SK-N-MC (cell line): ENCODE measurements around the gene SEC24D.

Experiments
- DNase-seq: peaks from one replicate; pipeline ENCODE4 v3.0.0-alpha.2; 2011; ENCODE audit warnings: low read depth, low spot score
- H3K27ac ChIP-seq: fragments of 200-600 bp; sonication (generic); 2 replicates; pipeline ENCODE4 v1.5.1; 2016; ENCODE audit warnings: mixed run types
- H3K36me3 ChIP-seq: fragments of 200-600 bp; sonication (generic); 2 replicates; pipeline ENCODE4 v1.6.1; 2017; ENCODE audit warnings: antibody characterized with exemption, low read length, mixed read lengths; ENCODE audit not compliant: insufficient read depth
- H3K4me3 ChIP-seq: fragments of 200-600 bp; sonication (generic); 2 replicates; pipeline ENCODE4 v1.5.1; 2016
- H3K9ac ChIP-seq: fragments of 200-600 bp; sonication (generic); 2 replicates; pipeline ENCODE4 v1.8.0; 2017; ENCODE audit warnings: mixed run types, mixed read lengths; ENCODE audit not compliant: insufficient read length
- H3K9me3 ChIP-seq: fragments of 200-600 bp; sonication (generic); 2 replicates; pipeline ENCODE4 v1.6.1; 2017; ENCODE audit warnings: low read depth, mild to moderate bottlenecking, antibody characterized with exemption, low read length, moderate library complexity, mixed read lengths
- EZH2 ChIP-seq: fragments of 200-600 bp; sonication (generic); IDR thresholded peaks from one replicate; pipeline ENCODE4 v1.6.1; 2017; ENCODE audit warnings: antibody characterized with exemption
- FOXP2 ChIP-seq: optimal IDR thresholded peaks from 2 replicates; pipeline ENCODE3; 2011; ENCODE audit warnings: mild to moderate bottlenecking, moderate library complexity; ENCODE audit not compliant: insufficient read depth; ENCODE audit errors: extremely low read length, control extremely low read depth
- POLR2AphosphoS5 ChIP-seq: IDR thresholded peaks from 2 replicates; pipeline ENCODE4 v1.6.1; 2012; ENCODE audit warnings: mild to moderate bottlenecking, low read depth, low read length, borderline replicate concordance

Gene SEC24D

DNA sequence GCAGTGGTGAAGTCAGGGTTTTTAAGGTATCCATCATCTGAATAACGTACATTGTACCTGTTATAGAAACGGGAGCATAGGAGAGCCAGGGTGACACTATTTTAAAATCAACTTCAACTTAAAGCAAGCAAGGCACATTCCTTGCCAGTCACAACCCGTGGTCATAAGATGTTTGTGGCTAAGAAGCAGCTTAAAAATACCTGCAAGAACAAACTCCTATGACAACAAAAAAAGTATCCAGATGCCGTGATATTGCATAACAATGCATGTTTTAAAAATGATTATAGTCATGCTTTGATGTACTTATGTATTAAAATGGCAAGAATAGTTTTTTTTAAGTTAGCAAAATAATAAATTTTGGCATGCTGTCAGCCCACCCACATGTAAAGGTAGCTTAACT is 36.3 kb upstream of the SEC24D start:
- Histone ChIP-seq H3K27ac (no peak overlapping the region), H3K9me3 (no peaks in the 10 kb centered on the region), H3K4me3 (no peak overlapping the region), H3K36me3 (no peaks in the 10 kb centered on the region), H3K9ac (no peak overlapping the region)
- TF ChIP-seq POLR2AphosphoS5 (no peak), EZH2 (no peak), FOXP2 (no peak)
- DNase-seq = no peak

DNA sequence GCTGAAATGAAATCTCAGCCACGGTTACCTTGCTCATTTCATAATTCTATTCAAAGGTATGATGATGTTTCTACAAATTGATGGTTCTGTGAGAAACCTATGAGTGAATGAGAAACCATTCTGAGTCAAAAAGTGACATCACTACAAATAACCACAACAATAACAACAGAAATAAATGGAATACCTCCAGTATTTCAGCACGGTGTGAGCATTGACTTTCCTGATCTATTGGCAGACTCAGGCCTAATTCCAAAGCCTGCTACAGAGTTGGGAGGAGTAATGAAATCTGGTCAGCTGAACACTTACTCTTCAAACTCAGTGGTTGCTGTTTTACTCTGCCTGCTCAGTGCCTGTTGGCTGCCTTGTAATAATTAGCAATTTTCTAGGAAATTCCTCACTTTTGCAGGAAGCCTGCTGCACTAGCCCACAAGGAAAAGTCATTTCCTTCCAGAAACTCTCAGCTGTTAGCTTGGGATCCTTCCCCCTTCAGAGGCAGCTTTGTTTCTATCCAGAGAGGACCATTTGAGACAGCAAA is 33.9 kb upstream of the SEC24D start:
- DNase-seq = no peak
- Histone ChIP-seq H3K9ac (no peak overlapping the region), H3K4me3 (no peak overlapping the region), H3K9me3 (no peaks in the 10 kb centered on the region), H3K36me3 (no peaks in the 10 kb centered on the region), H3K27ac (peak overlapping the region; percentile 89)
- no peak for TF ChIP-seq EZH2
- TF ChIP-seq FOXP2 = no peak
- TF ChIP-seq POLR2AphosphoS5 = no peak

- Histone ChIP-seq H3K4me3 (peak overlapping the region; percentile 47), H3K27ac (peak overlapping the region; percentile 93), H3K9me3 (no peaks in the 10 kb centered on the region), H3K36me3 (no peaks in the 10 kb centered on the region), H3K9ac (peak overlapping the region; percentile 49)
- peak; percentile 59 for DNase-seq
- TF ChIP-seq POLR2AphosphoS5 (peak; percentile 15; the same call in 1 of the 2 replicates), FOXP2 (no peak)
Observed at GRCh38 chr4:118867311-118868067, 31.6 kb upstream of the SEC24D start.

GRCh38 chr4:118866442-118866841 is 30.5 kb upstream of the SEC24D start:
- no peaks in the 10 kb centered on the region for H3K9me3 ChIP-seq
- H3K9ac ChIP-seq = no peak overlapping the region

GRCh38 chr4:118865091-118865708 is 29.3 kb upstream of the SEC24D start:
- TF ChIP-seq POLR2AphosphoS5 (no peak), EZH2 (no peak), FOXP2 (no peak)
- no peak for DNase-seq
- Histone ChIP-seq H3K4me3 (peak overlapping the region; percentile 30; the same call in 1 of the 2 replicates), H3K9me3 (no peaks in the 10 kb centered on the region), H3K27ac (peak overlapping the region; percentile 52), H3K9ac (peak overlapping the region; percentile 30), H3K36me3 (no peaks in the 10 kb centered on the region)

More at GRCh38 chr4:118866442-118866841, 30.5 kb upstream of the SEC24D start:
- no peak for DNase-seq
- TF ChIP-seq FOXP2 = no peak
- no peak for TF ChIP-seq EZH2
- no peak for TF ChIP-seq POLR2AphosphoS5
- no peak overlapping the region for H3K27ac ChIP-seq
- no peak overlapping the region for H3K4me3 ChIP-seq
- H3K36me3 ChIP-seq = no peaks in the 10 kb centered on the region

DNA sequence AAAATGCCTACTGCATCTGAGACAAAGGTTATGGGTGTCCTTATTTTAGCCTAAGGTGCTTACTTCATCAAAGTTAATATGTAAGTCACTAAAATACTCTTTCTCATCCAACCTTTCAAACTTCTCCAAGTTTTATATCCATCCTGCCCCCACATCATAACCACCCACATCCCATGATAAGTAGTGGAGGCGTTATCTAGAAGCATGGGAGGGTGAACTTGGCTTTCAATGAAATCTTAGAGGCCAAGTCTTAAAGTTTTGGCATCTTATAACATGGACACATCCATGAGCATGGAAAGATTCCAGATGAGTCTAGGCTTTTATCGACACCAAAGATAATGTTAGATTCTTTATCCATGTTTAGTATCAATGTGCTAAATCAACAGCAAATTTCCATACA is 22.9 kb upstream of the SEC24D start:
- TF ChIP-seq EZH2 = no peak
- TF ChIP-seq POLR2AphosphoS5 = no peak
- TF ChIP-seq FOXP2 = no peak

GRCh38 chr4:118857760-118858159 is 21.8 kb upstream of the SEC24D start:
- Histone ChIP-seq H3K4me3 (no peak overlapping the region), H3K36me3 (no peaks in the 10 kb centered on the region)

More for the DNA sequence above, 22.9 kb upstream of the SEC24D start:
- DNase-seq = no peak
- Histone ChIP-seq H3K36me3 (no peaks in the 10 kb centered on the region), H3K27ac (no peak overlapping the region), H3K9me3 (no peaks in the 10 kb centered on the region), H3K9ac (no peak overlapping the region), H3K4me3 (no peak overlapping the region)

GRCh38 chr4:118850488-118851173 is 14.7 kb upstream of the SEC24D start:
- no peak overlapping the region for H3K27ac ChIP-seq
- no peak overlapping the region for H3K4me3 ChIP-seq
- TF ChIP-seq FOXP2 = no peak
- no peaks in the 10 kb centered on the region for H3K36me3 ChIP-seq
- H3K9me3 ChIP-seq = no peaks in the 10 kb centered on the region
- no peak for DNase-seq
- H3K9ac ChIP-seq = no peak overlapping the region

More at GRCh38 chr4:118857760-118858159, 21.8 kb upstream of the SEC24D start:
- Histone ChIP-seq H3K9ac (no peak overlapping the region), H3K9me3 (no peaks in the 10 kb centered on the region), H3K27ac (no peak overlapping the region)
- TF ChIP-seq FOXP2 (no peak), EZH2 (no peak), POLR2AphosphoS5 (no peak)
- DNase-seq = no peak
